Measurements from ENCODE around the gene MESP1. TPM values are rescaled to one million over a fixed set of nuclear protein-coding genes. Genes with fewer than 3 reads are reported as not detected.

The MESP1 gene
- polyA plus RNA-seq, 5 donors: 0.12 to 0.57 (median 0.39) TPM; not detected in 1

- DNase-seq: no peak
These were observed 26.0 kb downstream of the MESP1 start for GRCh38 chr15:89725064-89725463.

DNA sequence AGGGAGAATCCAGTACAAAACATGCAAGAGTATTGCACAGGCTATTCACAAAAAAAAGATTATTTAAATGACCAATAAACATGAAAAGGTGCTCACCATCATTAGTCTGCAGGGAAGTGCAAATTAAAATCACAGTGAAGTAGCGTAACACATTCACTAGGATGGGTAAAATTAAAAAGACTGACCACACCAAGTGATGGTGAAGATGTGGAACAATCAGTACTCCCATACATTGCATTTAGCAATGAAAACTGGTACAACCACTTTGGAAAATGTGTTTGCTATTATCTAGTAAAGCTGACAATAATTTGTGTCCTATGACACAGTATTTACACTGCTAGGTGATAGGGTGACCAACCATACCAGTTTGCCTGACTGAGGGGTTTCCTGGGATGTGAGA lies 26.4 kb downstream of the MESP1 start:
- no peak for DNase-seq

DNA sequence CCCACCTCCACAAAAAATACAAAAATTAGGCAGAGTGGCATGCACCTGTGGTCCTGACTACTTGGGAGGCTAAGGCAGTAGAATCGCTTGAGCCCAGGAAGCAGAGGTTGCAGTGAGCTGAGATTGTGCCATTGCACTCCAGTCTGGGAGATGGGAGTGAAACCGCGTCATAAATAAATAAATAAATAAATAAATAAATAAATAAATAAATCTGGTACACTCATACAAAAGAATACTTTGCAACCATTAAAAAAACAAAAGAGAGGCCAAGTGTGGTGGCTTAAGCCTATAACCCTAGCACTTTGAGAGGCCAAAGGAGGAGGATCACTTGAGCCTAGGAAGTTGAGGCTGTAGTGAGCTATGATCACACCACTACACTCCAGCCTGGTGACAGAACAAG lies 28.0 kb downstream of the MESP1 start:
- DNase-seq: no peak

GRCh38 chr15:89714775-89715174 lies 36.3 kb downstream of the MESP1 start:
- DNase-seq: no peak

DNA sequence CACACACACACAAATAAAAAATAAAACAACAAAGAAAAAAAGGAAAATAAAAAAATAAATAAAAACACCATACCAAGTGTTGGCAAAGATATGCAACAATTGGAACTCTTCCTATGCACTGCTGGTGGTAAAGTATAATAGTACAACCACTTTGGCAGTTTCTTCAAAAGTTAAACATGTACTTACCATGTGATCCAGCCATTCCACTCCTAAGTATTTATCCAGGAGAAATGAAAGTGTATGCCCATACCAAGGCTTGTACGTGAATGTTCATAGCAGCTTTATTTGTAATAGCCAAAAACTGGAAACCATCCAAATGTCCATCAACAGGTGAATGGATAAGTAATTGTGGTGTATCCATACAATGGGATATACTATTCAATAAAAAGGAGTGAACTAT lies 43.5 kb downstream of the MESP1 start:
- no peak for DNase-seq

GRCh38 chr15:89704411-89704810 lies 46.6 kb downstream of the MESP1 start:
- no peak for DNase-seq

Other genes starting within 250 kb of the MESP1 start
- 10 to 100 TPM in 3 of 5 donors, 1 to 10 TPM in 2; 6.9 to 16.0 (median 11.0) TPM for gene TICRR, start 175.8 kb downstream of the MESP1 start, polyA plus RNA-seq (ENCODE audit: insufficient read depth in 1 of 5, insufficient read length in 5 of 5, low replicate concordance in 1 of 5)
- gene KIF7, start 95.8 kb downstream of the MESP1 start, polyA plus RNA-seq (ENCODE audit: insufficient read depth in 1 of 5, insufficient read length in 5 of 5, low replicate concordance in 1 of 5): 10 to 100 TPM in 4 of 5 donors, 1 to 10 TPM in 1; 9.8 to 14.8 (median 12.3) TPM
- gene PLIN1, start 71.9 kb downstream of the MESP1 start, polyA plus RNA-seq (ENCODE audit: insufficient read depth in 1 of 5, insufficient read length in 5 of 5, low replicate concordance in 1 of 5): 1 to 10 TPM in 2 of 5 donors, under 1 TPM in 3; 0.79 to 1.4 (median 0.98) TPM
- gene PEX11A, start 60.5 kb downstream of the MESP1 start, polyA plus RNA-seq (ENCODE audit: insufficient read depth in 1 of 5, insufficient read length in 5 of 5, low replicate concordance in 1 of 5): 10 to 100 TPM; 13.3 to 19.5 (median 17.6) TPM
- gene WDR93, start 60.4 kb downstream of the MESP1 start, polyA plus RNA-seq (ENCODE audit: insufficient read depth in 1 of 5, insufficient read length in 5 of 5, low replicate concordance in 1 of 5): 1 to 10 TPM; 1.2 to 2.1 (median 1.9) TPM
- gene MESP2, start 25.1 kb upstream of the MESP1 start, polyA plus RNA-seq (ENCODE audit: insufficient read depth in 1 of 5, insufficient read length in 5 of 5, low replicate concordance in 1 of 5): under 1 TPM in 1 of 5 donors, not detected in 4; 0.12 TPM
- gene ANPEP, start 63.6 kb upstream of the MESP1 start, polyA plus RNA-seq (ENCODE audit: insufficient read depth in 1 of 5, insufficient read length in 5 of 5, low replicate concordance in 1 of 5): 1 to 10 TPM; 3.3 to 5.8 (median 4.0) TPM
- 10 to 100 TPM; 22.3 to 37.2 (median 30.1) TPM for gene AP3S2, start 142.7 kb upstream of the MESP1 start, polyA plus RNA-seq (ENCODE audit: insufficient read depth in 1 of 5, insufficient read length in 5 of 5, low replicate concordance in 1 of 5)
- 10 to 100 TPM; 26.0 to 36.3 (median 31.8) TPM for gene ARPIN, start 161.7 kb upstream of the MESP1 start, polyA plus RNA-seq (ENCODE audit: insufficient read depth in 1 of 5, insufficient read length in 5 of 5, low replicate concordance in 1 of 5)